Measurements from ENCODE around the gene PCARE.

Gene PCARE

DNA sequence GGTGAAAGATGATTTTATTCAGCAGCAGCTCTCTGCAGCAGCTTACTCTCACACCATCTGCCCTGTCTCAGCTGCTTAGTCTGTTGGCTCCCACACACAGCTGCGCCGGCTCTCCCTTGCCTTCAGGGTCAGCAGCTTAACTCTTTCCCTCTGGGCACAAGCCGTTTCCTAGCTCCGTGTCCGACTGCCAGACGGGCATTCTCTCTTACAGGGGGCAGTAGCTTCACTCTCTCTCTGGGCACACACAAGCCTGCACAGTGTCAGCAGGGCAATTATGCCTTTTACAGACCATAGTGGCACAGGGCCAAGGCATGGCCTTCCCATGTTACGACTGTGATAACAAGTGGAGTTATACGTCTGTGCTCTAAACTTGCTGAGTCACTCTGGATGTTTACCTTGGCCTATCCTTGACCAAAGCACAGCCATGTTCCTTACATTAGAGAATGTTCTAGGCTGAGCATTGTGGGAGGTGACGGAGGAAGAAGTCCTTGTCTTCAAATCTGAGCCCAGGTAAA is 31.7 kb downstream of the PCARE start:
- no peaks in the 10 kb centered on the region for H3K27me3 ChIP-seq (ENCODE audit: insufficient read depth, poor library complexity, severe bottlenecking)
- H3K27ac ChIP-seq (replicated peaks) = no peak overlapping the region
- H3K4me3 ChIP-seq (replicated peaks; ENCODE audit: insufficient read depth, low read length) = no peak overlapping the region
- TF ChIP-seq, protein P1, sequence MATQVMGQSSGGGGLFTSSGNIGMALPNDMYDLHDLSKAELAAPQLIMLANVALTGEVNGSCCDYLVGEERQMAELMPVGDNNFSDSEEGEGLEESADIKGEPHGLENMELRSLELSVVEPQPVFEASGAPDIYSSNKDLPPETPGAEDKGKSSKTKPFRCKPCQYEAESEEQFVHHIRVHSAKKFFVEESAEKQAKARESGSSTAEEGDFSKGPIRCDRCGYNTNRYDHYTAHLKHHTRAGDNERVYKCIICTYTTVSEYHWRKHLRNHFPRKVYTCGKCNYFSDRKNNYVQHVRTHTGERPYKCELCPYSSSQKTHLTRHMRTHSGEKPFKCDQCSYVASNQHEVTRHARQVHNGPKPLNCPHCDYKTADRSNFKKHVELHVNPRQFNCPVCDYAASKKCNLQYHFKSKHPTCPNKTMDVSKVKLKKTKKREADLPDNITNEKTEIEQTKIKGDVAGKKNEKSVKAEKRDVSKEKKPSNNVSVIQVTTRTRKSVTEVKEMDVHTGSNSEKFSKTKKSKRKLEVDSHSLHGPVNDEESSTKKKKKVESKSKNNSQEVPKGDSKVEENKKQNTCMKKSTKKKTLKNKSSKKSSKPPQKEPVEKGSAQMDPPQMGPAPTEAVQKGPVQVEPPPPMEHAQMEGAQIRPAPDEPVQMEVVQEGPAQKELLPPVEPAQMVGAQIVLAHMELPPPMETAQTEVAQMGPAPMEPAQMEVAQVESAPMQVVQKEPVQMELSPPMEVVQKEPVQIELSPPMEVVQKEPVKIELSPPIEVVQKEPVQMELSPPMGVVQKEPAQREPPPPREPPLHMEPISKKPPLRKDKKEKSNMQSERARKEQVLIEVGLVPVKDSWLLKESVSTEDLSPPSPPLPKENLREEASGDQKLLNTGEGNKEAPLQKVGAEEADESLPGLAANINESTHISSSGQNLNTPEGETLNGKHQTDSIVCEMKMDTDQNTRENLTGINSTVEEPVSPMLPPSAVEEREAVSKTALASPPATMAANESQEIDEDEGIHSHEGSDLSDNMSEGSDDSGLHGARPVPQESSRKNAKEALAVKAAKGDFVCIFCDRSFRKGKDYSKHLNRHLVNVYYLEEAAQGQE (IDR thresholded peaks at IDR 0.05; ENCODE audit: insufficient replicate concordance, low read depth) = no peak
- TF ChIP-seq GABPA (IDR thresholded peaks at IDR 0.05; ENCODE audit: low read depth) (no peak), POLR2AphosphoS5 (IDR thresholded peaks at IDR 0.05; ENCODE audit: low read depth) (no peak), SPI1 (IDR thresholded peaks at IDR 0.05; ENCODE audit: borderline replicate concordance, low read depth) (no peak)
- TF ChIP-seq, protein P2, sequence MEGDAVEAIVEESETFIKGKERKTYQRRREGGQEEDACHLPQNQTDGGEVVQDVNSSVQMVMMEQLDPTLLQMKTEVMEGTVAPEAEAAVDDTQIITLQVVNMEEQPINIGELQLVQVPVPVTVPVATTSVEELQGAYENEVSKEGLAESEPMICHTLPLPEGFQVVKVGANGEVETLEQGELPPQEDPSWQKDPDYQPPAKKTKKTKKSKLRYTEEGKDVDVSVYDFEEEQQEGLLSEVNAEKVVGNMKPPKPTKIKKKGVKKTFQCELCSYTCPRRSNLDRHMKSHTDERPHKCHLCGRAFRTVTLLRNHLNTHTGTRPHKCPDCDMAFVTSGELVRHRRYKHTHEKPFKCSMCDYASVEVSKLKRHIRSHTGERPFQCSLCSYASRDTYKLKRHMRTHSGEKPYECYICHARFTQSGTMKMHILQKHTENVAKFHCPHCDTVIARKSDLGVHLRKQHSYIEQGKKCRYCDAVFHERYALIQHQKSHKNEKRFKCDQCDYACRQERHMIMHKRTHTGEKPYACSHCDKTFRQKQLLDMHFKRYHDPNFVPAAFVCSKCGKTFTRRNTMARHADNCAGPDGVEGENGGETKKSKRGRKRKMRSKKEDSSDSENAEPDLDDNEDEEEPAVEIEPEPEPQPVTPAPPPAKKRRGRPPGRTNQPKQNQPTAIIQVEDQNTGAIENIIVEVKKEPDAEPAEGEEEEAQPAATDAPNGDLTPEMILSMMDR (IDR thresholded peaks at IDR 0.05; ENCODE audit: insufficient read depth, low read length) = no peak
- DNase-seq (ENCODE audit: low read depth in 1 of 2, low spot score in 1 of 2) = no peak

DNA sequence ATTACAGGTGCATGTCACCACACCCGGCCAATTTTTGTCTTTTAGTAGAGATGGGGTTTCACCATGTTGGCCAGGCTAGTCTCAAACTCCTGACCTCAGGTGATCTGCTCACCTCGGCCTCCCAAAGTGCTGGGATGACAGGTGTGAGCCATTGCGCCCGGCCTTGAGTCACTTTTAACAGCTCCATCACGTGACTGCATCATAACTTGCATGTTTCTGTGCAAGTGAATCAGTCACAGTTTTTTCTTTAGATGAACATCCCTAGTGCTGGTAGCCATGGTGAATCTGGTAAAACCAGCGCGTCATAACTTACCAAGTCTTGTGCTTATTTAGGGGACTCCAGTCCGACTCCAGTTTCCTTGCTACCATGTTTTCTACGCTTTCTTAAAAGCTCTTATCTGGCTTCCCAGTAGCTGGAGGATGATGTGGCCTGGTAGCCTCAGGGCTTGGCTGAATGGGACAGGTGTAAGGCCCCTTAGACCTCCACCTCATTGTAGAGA is 33.1 kb downstream of the PCARE start:
- TF ChIP-seq POLR2AphosphoS5 (IDR thresholded peaks at IDR 0.05; ENCODE audit: low read depth) (no peak), GABPA (IDR thresholded peaks at IDR 0.05; ENCODE audit: low read depth) (no peak), SPI1 (IDR thresholded peaks at IDR 0.05; ENCODE audit: borderline replicate concordance, low read depth) (no peak)
- TF ChIP-seq, protein P2 (IDR thresholded peaks at IDR 0.05; ENCODE audit: insufficient read depth, low read length) = no peak
- TF ChIP-seq, protein P1 (IDR thresholded peaks at IDR 0.05; ENCODE audit: insufficient replicate concordance, low read depth) = no peak
- Histone ChIP-seq H3K4me3 (replicated peaks; ENCODE audit: insufficient read depth, low read length) (no peak overlapping the region), H3K27ac (replicated peaks) (no peak overlapping the region), H3K27me3 (ENCODE audit: insufficient read depth, poor library complexity, severe bottlenecking) (no peaks in the 10 kb centered on the region)
- no peak for DNase-seq (ENCODE audit: low read depth in 1 of 2, low spot score in 1 of 2)

DNA sequence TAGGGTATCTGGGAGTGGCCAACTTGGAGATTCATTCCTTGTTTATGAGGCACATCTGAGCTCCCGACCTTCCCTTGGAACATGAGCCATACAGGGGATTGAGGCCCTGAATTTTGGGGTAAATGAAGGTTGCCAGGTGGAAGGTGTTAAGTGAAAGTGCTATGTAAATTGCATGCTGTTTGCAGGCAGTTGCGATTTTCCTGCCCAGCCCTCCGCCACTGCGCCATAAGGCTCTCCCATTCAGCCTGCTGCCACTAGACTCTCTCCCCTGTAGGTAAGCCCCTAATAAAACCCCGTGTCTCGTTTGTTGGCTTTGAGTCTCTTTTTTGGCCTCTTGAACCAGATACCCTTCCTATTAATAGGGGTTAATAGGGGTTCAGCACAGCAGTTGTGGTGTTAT is 33.8 kb downstream of the PCARE start:
- DNase-seq (ENCODE audit: low read depth in 1 of 2, low spot score in 1 of 2) = no peak
- Histone ChIP-seq H3K27ac (replicated peaks) (no peak overlapping the region), H3K27me3 (ENCODE audit: insufficient read depth, poor library complexity, severe bottlenecking) (no peaks in the 10 kb centered on the region), H3K4me3 (replicated peaks; ENCODE audit: insufficient read depth, low read length) (no peak overlapping the region)
- TF ChIP-seq SPI1 (IDR thresholded peaks at IDR 0.05; ENCODE audit: borderline replicate concordance, low read depth) = no peak
- TF ChIP-seq, protein P2 (IDR thresholded peaks at IDR 0.05; ENCODE audit: insufficient read depth, low read length) = no peak

Data from HL-60 (cell line).